Measurements from ENCODE around the gene KLHL26.

- TF ChIP-seq POLR2A (IDR thresholded peaks at IDR 0.05) (no peak), CTCF (IDR thresholded peaks at IDR 0.05) (no peak)
These were observed 9.9 kb upstream of the KLHL26 start for GRCh38 chr19:18626906-18627305.

Measured in thyroid gland (tissue), 4 donors.